HEK293 (cell line): ENCODE data around the gene NSMCE3.

ENCODE experiments used
- MYNN ChIP-seq: fragments of 450-650 bp; formaldehyde crosslinking; IDR thresholded peaks from 2 replicates; pipeline ENCODE4 v1.5.1; 2016; ENCODE audit warnings: missing biosample characterization, missing genetic modification characterization, borderline replicate concordance
- ZBTB7A ChIP-seq: fragments of 450-650 bp; formaldehyde crosslinking; IDR thresholded peaks from 2 replicates; pipeline ENCODE4 v1.5.1; 2016; ENCODE audit warnings: low read depth, missing biosample characterization, missing genetic modification characterization
- ZNF10 ChIP-seq: fragments of 450-650 bp; formaldehyde crosslinking; IDR thresholded peaks from 2 replicates; pipeline ENCODE4 v1.5.1; 2017; ENCODE audit warnings: missing biosample characterization, missing genetic modification characterization
- ZNF140 ChIP-seq: fragments of 450-650 bp; formaldehyde crosslinking; IDR thresholded peaks from 2 replicates; pipeline ENCODE4 v1.5.1; 2016; ENCODE audit warnings: missing biosample characterization, missing genetic modification characterization
- ZNF239 ChIP-seq: fragments of 450-650 bp; formaldehyde crosslinking; IDR thresholded peaks from 2 replicates; pipeline ENCODE4 v1.5.1; 2016; ENCODE audit warnings: missing biosample characterization, missing genetic modification characterization
- ZNF561 ChIP-seq: fragments of 450-650 bp; IDR thresholded peaks from 2 replicates; pipeline ENCODE4 v1.5.1; 2018; ENCODE audit warnings: missing biosample characterization, missing genetic modification characterization, borderline replicate concordance
- ZNF76 ChIP-seq: fragments of 450-650 bp; formaldehyde crosslinking; IDR thresholded peaks from 2 replicates; pipeline ENCODE4; 2016; ENCODE audit warnings: low read depth, missing biosample characterization, missing genetic modification characterization, borderline replicate concordance
- TF ChIP-seq, protein P1 (sequence below): fragments of 450-650 bp; formaldehyde crosslinking; IDR thresholded peaks from 2 replicates; pipeline ENCODE4 v1.5.1; 2016; ENCODE audit warnings: missing biosample characterization, missing genetic modification characterization
- TF ChIP-seq, protein P2 (sequence below): IDR thresholded peaks from 2 replicates; pipeline ENCODE4 v1.6.1; 2011; ENCODE audit warnings: mild to moderate bottlenecking, low read depth, low read length, borderline replicate concordance

DNA sequence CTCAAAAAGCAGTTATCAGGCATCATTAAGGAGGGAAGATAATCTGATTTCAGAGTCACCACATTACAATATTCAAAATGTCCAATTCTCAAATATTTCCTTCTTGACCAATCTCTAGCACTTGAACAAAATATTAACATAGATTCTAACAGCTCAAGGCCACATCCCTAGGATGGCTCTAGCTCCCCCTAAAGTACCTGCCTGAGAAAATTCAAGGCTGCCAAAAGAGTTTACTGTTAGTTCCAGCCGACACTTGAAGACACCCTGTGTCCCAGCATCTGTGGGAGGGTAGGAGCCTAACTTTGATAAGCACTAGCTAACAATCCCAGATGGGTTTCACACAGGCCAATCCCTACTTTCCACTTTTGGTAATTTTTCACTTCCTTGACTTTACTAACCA lies 10.4 kb downstream of the NSMCE3 start:
- no peak for TF ChIP-seq ZNF239 (tag by site-specific recombination)
- TF ChIP-seq MYNN (tag by site-specific recombination), result no peak
- no peak for TF ChIP-seq ZNF561 (tag by site-specific recombination)
- TF ChIP-seq ZNF76 (tag by site-specific recombination), result no peak
- TF ChIP-seq, protein P1, sequence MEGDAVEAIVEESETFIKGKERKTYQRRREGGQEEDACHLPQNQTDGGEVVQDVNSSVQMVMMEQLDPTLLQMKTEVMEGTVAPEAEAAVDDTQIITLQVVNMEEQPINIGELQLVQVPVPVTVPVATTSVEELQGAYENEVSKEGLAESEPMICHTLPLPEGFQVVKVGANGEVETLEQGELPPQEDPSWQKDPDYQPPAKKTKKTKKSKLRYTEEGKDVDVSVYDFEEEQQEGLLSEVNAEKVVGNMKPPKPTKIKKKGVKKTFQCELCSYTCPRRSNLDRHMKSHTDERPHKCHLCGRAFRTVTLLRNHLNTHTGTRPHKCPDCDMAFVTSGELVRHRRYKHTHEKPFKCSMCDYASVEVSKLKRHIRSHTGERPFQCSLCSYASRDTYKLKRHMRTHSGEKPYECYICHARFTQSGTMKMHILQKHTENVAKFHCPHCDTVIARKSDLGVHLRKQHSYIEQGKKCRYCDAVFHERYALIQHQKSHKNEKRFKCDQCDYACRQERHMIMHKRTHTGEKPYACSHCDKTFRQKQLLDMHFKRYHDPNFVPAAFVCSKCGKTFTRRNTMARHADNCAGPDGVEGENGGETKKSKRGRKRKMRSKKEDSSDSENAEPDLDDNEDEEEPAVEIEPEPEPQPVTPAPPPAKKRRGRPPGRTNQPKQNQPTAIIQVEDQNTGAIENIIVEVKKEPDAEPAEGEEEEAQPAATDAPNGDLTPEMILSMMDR, result no peak
- TF ChIP-seq, protein P2, sequence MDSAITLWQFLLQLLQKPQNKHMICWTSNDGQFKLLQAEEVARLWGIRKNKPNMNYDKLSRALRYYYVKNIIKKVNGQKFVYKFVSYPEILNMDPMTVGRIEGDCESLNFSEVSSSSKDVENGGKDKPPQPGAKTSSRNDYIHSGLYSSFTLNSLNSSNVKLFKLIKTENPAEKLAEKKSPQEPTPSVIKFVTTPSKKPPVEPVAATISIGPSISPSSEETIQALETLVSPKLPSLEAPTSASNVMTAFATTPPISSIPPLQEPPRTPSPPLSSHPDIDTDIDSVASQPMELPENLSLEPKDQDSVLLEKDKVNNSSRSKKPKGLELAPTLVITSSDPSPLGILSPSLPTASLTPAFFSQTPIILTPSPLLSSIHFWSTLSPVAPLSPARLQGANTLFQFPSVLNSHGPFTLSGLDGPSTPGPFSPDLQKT, result no peak
- no peak for TF ChIP-seq ZNF140 (tag by site-specific recombination)
- no peak for TF ChIP-seq ZBTB7A (tag by site-specific recombination)
- no peak for TF ChIP-seq ZNF10 (tag by site-specific recombination)
